ENCODE data around the gene YEATS2.

Gene YEATS2

DNA sequence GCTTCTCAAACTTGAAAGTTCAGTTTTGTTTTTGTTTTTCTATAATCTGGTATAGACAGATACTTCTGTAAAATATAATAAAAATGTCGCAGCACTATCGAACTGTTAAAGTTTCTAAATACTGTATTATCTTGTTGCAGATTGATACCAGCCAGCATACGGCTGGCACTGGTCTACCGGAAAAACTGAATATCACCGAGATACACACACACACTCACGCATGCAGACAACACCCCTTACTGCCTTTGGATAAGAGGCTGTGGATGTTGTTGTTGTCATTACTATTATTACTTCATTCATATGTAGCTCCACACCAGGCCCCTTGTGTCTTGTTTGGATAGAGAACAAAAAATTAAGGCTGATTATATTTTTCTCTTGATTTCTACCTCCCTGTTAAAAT, 95.4 kb downstream of the YEATS2 start:
- TF ChIP-seq CTCF (conservative IDR thresholded peaks at IDR 0.05; ENCODE audit: low read length) (no peak), EZH2phosphoT487 (IDR thresholded peaks at IDR 0.05; ENCODE audit: borderline replicate concordance) (no peak)
- Histone ChIP-seq H3K27me3 (ENCODE audit: insufficient read depth, low read length, poor library complexity, severe bottlenecking) (no peaks in the 10 kb centered on the region), H3K4me2 (ENCODE audit: low read depth, low read length, poor library complexity, severe bottlenecking) (no peak overlapping the region), H3K9me2 (replicated peaks; ENCODE audit: low read depth, low read length) (no peaks in the 10 kb centered on the region), H2AFZ (ENCODE audit: low read length) (no peak overlapping the region), H3K9me3 (ENCODE audit: insufficient read depth, low read depth, low read length) (no peaks in the 10 kb centered on the region), H3K79me2 (ENCODE audit: insufficient read depth, low read length) (no peaks in the 10 kb centered on the region), H3F3A (ENCODE audit: low read depth) (no peaks in the 10 kb centered on the region), H3K9ac (ENCODE audit: low read depth, low read length, poor library complexity, severe bottlenecking) (no peak overlapping the region), H4K20me1 (ENCODE audit: insufficient read depth, low read length, poor library complexity, severe bottlenecking) (peaks cover 3% of the 10 kb centered on the region), H3K4me3 (ENCODE audit: low read length, poor library complexity, severe bottlenecking) (no peak overlapping the region), H3K36me3 (ENCODE audit: insufficient read depth, low read length) (peaks cover 86% of the 10 kb centered on the region), H3K4me1 (ENCODE audit: insufficient read depth, low read length, poor library complexity, severe bottlenecking) (no peaks in the 10 kb centered on the region)

GRCh38 chr3:183794452-183794851, 96.9 kb downstream of the YEATS2 start:
- Histone ChIP-seq H3K9ac (ENCODE audit: low read depth, low read length, poor library complexity, severe bottlenecking) (no peak overlapping the region), H3K4me2 (ENCODE audit: low read depth, low read length, poor library complexity, severe bottlenecking) (no peak overlapping the region), H4K20me1 (ENCODE audit: insufficient read depth, low read length, poor library complexity, severe bottlenecking) (peaks cover 3% of the 10 kb centered on the region), H3K36me3 (ENCODE audit: insufficient read depth, low read length) (peaks cover 87% of the 10 kb centered on the region), H3K27me3 (ENCODE audit: insufficient read depth, low read length, poor library complexity, severe bottlenecking) (no peaks in the 10 kb centered on the region), H3K4me1 (ENCODE audit: insufficient read depth, low read length, poor library complexity, severe bottlenecking) (no peaks in the 10 kb centered on the region), H2AFZ (ENCODE audit: low read length) (no peak overlapping the region), H3F3A (ENCODE audit: low read depth) (no peaks in the 10 kb centered on the region), H3K9me3 (ENCODE audit: insufficient read depth, low read depth, low read length) (no peaks in the 10 kb centered on the region), H3K79me2 (ENCODE audit: insufficient read depth, low read length) (no peaks in the 10 kb centered on the region), H3K9me2 (replicated peaks; ENCODE audit: low read depth, low read length) (no peaks in the 10 kb centered on the region), H3K4me3 (ENCODE audit: low read length, poor library complexity, severe bottlenecking) (no peak overlapping the region)
- TF ChIP-seq CTCF (conservative IDR thresholded peaks at IDR 0.05; ENCODE audit: low read length) (no peak), EZH2phosphoT487 (IDR thresholded peaks at IDR 0.05; ENCODE audit: borderline replicate concordance) (no peak)

DNA sequence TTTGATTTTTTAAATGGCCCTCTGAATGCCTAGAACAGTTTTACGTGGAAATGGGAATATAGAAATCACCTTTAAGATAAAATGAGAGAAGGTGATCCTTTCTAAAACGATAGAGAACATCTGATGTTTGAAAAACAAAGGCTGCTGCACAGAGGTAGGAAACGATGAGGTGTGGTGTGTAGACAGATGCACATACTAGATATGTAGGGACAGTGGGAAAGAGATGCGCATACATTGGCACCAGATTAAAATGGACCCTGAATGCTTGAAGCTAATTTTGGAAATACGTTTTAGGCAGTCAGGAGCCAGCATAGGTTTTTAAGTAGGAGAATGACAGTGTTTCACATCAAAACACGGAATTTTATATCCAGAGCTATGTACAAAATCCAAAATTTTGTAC, 98.8 kb downstream of the YEATS2 start:
- H2AFZ ChIP-seq (ENCODE audit: low read length), result no peak overlapping the region
- no peaks in the 10 kb centered on the region for H3F3A ChIP-seq (ENCODE audit: low read depth)
- H3K4me3 ChIP-seq (ENCODE audit: low read length, poor library complexity, severe bottlenecking), result no peak overlapping the region
- no peaks in the 10 kb centered on the region for H3K4me1 ChIP-seq (ENCODE audit: insufficient read depth, low read length, poor library complexity, severe bottlenecking)
- no peaks in the 10 kb centered on the region for H3K79me2 ChIP-seq (ENCODE audit: insufficient read depth, low read length)
- H3K9me3 ChIP-seq (ENCODE audit: insufficient read depth, low read depth, low read length), result no peaks in the 10 kb centered on the region
- no peaks in the 10 kb centered on the region for H3K27me3 ChIP-seq (ENCODE audit: insufficient read depth, low read length, poor library complexity, severe bottlenecking)
- H3K4me2 ChIP-seq (ENCODE audit: low read depth, low read length, poor library complexity, severe bottlenecking), result no peak overlapping the region
- peaks cover 3% of the 10 kb centered on the region for H4K20me1 ChIP-seq (ENCODE audit: insufficient read depth, low read length, poor library complexity, severe bottlenecking)
- H3K9me2 ChIP-seq (replicated peaks; ENCODE audit: low read depth, low read length), result no peaks in the 10 kb centered on the region
- H3K36me3 ChIP-seq (ENCODE audit: insufficient read depth, low read length), result peaks cover 87% of the 10 kb centered on the region
- no peak overlapping the region for H3K9ac ChIP-seq (ENCODE audit: low read depth, low read length, poor library complexity, severe bottlenecking)
- TF ChIP-seq EZH2phosphoT487 (IDR thresholded peaks at IDR 0.05; ENCODE audit: borderline replicate concordance) (no peak), CTCF (conservative IDR thresholded peaks at IDR 0.05; ENCODE audit: low read length) (no peak)

Data from Loucy (cell line).